Breast epithelium (tissue), 3 donors: ENCODE data around the gene CPA1.

Source experiments
- POLR2AphosphoS5 ChIP-seq, 3 donors: sonication (generic); formaldehyde crosslinking; IDR thresholded peaks; one replicate each; pipeline ENCODE4 v1.6.1; 2017; ENCODE audit warnings: antibody characterized with exemption in 3 of 3
- TF ChIP-seq, protein P1 (sequence below), 3 donors: fragments of 450-650 bp; IDR thresholded peaks; one replicate each; pipeline ENCODE4 v1.5.1; 2016 to 2017; ENCODE audit warnings: antibody characterized with exemption in 3 of 3, mild to moderate bottlenecking in 3 of 3, moderate library complexity in 3 of 3

GRCh38 chr7:130436253-130436652 lies 56.0 kb downstream of the CPA1 start:
- TF ChIP-seq, protein P1, sequence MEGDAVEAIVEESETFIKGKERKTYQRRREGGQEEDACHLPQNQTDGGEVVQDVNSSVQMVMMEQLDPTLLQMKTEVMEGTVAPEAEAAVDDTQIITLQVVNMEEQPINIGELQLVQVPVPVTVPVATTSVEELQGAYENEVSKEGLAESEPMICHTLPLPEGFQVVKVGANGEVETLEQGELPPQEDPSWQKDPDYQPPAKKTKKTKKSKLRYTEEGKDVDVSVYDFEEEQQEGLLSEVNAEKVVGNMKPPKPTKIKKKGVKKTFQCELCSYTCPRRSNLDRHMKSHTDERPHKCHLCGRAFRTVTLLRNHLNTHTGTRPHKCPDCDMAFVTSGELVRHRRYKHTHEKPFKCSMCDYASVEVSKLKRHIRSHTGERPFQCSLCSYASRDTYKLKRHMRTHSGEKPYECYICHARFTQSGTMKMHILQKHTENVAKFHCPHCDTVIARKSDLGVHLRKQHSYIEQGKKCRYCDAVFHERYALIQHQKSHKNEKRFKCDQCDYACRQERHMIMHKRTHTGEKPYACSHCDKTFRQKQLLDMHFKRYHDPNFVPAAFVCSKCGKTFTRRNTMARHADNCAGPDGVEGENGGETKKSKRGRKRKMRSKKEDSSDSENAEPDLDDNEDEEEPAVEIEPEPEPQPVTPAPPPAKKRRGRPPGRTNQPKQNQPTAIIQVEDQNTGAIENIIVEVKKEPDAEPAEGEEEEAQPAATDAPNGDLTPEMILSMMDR (IDR thresholded peaks at IDR 0.05), result no peak
- no peak for TF ChIP-seq POLR2AphosphoS5 (IDR thresholded peaks at IDR 0.05)
